CD4-positive, alpha-beta T cell treated with Interferon gamma for 1 hour (primary cell): ENCODE results near the gene GNLY.
A peak's percentile ranks its signal among the peaks of the same experiment; 100 is the strongest.
"Not testable (repeated sequence)": the region's sequence is repeated elsewhere in the genome, so short reads cannot be mapped to it uniquely, and the experiment has no call there.

ENCODE experiments used
- DNase-seq: peaks from one replicate; pipeline ENCODE4 v3.0.0-alpha.2; 2020

GNLY gene

DNA sequence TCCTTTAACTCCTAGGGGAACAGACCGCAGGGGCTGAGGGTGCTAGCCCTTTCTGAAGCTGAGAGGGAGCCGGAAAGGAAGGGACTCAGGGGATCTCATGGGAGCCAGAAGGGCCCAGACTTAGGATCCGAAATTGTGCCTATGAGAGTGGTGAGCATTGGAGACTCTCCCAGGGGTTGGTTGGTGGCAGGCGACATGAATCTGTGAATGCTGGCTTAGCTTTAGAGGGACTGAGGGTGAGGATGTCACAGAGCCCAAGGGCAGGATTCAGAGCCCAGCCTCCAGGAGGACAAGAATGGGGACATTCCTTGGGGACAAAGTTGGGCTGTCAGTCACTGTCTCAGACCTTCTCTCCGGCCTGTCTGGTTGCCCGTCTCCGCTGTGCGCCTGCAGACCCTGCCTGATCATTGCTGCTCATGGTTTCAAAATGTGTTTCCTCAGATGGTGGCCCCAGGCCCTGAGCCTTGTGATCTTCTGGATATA is 17.5 kb downstream of the GNLY start:
- DNase-seq: no peak

DNA sequence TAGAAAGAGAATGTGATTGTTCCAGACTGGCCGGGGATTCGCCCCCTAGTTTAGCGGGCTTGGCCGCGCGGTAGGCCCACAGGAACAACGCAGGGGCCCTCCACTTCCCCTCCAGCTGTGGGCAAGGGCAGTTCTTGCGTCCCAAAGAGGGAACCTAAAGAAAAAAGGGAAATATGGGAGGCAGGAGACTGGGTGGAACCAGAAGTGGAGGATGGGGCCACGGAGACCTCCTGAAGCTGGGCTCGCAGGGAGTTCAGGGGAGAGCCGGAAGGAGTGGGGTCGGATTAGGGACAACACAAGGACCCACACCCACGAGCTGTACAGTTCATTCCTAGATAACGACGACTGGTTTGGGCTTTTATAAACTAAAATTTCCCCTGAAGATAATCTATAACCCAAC is 18.2 kb downstream of the GNLY start:
- no peak for DNase-seq

DNA sequence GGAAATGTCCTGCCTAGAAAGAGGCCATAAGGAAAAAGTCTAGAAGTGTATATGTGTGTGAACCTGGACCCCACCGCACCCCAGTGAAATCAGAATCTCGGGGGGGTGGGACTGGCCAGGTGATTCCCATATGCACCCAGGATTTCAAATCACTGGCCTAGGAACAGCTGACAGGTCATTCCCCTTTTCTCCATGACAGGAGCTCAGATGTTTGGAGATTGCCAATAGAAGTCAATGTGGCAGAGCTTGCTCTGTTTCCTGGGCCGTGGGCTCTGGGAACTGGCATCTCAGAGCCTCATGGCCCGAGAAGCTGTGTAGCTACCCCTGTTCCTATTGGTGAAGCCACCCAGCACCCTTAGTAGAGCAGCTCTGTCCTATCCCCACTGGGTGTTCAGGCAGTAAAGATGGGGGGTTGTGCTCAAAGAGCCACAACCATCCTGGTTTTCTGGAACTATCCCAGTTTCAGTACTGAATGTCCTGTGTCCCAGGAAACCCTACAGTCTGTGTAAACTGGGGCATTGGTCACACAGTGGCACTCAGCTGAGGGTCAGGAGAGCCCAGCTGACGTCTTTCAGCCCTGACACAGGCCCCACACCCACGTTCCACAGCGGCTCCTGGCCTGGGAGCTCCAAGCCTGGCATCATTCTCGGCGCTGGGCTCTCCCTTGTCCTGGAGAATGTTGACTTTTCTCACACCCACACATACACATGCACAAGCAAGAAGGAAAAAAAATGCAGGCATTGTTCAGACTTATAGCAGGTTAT is 18.9 kb downstream of the GNLY start:
- DNase-seq: no peak

DNA sequence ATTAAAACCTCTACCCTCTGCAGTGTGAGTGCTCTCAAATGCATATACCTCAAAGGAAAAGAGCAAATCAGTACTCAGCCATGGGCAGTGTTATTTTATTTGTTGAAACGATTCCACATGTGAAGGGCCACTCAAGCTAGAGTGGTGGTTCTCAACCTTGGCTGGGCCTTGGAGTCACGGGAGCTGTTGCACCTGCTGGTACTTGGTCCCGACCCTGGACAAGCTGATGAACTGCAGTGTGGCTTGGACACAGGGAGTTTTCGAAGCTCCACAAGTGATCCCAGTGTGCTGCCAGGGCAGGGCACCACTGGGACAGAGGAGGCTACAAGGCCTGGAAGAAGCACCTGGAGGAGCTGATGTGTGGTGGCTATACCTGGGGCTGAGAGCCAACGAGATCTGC is 19.7 kb downstream of the GNLY start:
- no peak for DNase-seq

DNA sequence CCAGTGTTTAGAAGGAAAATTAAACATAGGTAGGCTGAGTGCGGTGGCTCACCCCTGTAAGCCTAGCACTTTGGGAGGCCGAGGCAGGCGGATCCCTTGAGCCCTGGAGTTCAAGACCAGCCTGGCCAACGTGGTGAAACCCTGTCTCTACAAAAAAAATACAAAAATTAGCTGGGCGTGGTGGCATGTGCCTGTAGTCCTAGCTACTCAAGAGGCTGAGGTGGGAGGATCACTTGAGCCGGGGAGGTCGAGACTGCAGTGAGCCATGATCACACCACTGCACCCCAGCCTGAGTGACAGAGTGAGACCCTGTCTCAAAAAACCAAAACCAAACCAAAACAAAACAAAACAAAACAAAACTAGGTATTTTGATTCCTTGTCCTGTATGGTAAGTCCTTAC is 20.3 kb downstream of the GNLY start:
- not testable (repeated sequence) for DNase-seq

DNA sequence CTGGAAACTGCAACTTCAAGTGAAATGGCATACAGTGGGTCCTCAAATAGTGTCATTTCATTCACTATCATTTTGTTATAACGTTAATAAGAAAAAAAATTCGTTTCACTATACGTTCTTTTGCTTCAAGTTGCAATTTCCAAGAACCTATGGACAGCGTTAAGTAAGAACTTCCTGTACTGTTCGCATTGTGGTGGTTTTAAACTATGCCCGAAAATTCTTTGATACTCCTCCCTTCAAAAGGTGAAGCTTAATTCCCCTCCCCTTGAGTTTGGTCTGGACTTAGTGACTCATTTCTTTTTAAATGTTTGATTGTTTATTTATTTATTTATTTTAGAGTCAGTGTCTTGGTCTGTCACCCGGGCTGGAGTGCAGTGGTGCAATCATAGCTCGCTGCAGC is 20.7 kb downstream of the GNLY start:
- no peak for DNase-seq

DNA sequence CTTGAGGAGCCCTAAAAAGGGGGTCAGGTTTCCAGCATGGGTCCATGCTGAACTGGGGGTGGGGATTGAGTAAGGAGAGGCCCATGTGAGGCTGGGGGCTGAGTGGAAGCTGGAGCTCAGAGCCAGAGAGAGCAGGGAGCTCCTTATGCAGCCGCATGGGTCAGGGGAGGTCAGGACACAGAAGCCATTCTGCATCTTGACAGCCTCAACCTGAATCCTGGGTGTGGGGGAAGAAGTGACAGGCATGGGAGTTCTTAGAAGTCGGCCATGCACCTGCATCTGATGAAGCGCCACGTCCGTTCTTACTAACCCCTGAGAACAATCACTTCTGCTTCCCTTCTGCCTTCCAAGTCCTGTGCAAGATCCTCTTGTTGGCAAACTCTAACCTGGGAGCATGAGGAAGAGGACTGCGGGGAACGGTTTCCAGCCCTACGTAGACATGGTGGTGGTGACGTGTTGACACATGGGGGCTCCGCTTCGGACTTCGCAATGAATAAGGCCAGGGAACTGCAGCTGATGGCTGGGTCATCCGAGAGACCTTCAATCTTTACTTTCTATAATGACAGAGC is 22.3 kb downstream of the GNLY start:
- DNase-seq: no peak

DNA sequence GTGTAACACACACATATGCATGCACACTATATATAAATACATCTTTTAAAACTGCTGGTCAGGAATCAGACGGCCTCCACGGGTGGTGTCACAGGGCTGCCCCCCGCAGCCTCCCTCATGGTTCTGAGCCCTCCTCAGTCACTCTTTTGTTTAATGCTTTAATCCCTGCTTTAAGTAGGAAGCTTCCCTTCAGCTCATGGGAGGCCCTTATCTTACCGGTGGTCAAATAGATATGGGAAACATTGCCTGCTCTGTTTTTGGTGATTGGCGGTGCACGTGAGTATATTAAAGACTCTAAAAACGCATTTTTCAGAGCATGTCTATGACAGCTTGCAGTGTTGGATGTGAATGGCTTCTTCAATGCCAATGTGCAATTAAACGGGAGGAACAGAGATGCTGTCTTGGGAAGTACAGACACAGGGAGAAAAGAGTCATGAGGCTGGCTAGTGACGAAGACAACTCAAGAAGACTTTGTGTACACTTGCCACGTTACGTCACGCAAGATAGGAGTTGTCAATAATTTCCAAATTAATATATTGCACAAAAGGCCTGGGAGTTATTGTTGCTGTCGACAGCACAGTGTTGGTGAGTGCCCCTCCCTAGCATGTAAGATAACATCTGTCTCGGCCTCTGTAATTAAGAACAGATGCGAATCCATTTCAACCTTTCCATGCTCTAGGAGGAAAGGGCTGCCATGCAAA is 23.3 kb downstream of the GNLY start:
- no peak for DNase-seq

DNA sequence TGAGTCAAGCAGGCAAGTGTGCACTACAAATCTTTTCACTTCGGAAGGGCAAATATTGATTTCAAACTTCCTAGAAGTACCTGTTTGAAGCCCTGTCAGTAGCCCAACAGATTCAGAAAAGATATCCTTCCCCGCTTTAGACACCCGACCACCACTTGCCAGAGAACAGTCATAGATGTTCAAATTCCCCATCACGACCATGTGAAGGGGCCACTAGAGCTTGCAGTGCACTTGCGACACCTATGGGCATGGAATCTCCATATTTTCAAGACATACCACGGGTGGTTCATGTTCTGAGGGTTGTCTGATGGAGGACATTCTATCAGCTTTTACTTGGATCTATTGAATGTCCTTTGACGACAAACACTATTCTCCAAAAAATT is 23.8 kb downstream of the GNLY start:
- no peak for DNase-seq

DNA sequence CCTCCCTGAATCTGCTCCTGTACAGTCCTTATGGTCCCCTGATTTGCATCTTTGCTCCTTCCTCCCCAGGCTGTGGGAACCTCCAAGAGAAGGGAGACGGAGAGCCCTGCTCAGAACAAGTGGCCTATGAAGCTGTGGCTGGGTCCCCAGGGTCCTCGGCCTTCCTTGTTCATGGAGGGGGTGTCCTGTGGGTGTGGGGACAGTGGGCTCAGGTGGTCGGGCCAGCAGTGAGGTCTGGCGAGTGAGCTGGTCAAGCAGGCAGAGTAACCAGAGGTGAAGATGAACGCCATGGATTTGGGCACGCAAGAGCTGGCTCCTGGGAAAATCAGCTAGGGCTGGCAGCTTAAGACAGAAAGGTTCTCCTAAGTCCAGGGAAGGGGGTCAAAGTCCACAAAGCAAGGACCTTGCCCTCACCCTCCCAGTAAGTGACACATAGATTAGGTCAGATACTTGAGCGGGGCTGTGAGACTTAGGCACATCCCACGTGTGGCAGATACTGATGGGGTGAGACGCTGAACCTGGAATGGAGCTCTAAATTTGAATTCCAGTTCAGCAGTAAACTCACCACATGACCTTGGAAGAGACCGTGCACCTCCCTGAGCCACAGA is 24.8 kb downstream of the GNLY start:
- DNase-seq: no peak

DNA sequence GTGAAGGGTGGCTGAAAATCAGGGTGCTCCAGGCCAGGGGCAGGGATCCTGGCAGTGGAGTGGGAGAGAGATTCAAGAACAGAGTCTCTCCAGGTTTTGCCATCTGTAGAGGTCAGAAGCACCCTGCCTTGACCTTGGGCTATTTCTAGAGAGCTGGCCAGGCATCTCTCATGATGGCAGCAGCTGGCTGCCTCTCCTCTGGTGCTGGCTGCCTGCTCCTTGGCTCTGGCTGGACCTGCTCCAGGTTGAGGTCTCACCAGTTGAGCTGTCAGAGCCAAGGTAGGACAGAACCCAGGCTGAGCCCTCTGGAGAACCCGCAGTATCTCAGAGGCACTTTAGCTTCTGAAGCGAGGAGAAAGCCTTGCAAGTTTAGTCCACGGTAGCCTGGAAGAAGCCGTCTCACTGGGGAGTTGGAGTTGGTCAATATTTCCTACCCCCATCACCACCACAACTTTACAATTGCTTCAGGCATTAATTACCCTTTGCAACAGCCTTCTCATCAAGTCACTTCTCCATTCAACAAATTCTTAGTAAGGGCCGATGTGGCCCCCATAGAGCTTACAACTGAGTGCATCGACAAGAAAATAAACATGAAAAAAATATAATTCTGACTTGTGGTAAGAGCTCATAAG is 25.6 kb downstream of the GNLY start:
- DNase-seq: no peak

DNA sequence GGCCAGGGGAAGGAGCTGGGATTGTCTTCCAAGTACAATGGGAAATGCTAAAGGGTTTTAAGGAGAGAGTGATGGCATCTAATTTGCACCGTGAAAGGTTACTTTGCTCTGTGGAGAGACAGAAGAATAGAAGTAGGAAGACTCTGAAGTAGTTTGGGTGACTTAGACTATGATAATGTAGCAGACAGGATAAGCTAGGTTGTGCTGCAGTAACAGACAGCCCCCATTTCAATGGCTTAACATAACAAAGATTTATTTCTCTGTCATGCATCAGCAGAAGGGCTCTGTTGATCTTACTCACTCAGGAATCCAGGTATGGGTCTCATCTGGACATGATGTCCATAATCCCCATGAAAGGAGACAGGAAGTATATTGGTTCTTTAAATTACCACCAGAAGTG is 26.4 kb downstream of the GNLY start:
- no peak for DNase-seq

DNA sequence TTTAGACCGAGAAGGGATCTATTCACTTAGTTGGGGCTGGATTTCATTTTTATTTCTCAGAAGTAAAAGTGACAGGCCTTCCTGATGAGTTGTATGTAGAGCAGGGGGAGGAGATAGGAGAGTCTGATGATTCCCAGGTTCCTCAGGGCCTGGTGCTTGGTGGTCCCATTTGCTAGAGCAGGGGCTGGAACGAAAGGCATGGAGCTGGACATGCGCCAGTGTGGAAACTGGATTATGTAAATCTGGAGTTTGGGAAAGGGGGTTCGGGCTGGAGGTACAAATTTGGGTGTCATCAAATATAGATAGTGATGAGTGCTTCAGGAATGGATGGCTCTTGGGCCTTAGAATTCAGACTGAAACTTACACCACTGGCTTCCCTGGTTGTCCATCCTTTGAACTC is 27.5 kb downstream of the GNLY start:
- DNase-seq: no peak

DNA sequence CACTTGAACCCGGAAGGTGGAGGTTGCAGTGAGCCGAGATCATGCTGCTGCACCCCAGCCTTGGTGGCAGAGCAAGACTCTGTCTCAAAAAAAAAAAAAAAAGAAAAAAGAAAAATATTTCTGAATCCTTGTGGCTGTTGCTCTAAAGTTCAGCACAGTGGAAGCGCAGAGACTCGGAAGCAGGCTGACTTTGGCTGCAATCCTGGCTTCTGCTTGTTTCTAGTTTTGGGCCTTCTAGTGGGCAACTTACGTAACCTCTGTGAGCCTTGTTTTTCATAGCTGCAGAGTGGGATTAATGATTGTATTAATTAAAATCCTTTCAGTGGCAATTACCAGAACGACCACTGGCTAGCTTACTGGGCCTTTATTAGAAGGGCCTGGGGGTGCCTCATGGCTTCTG is 28.4 kb downstream of the GNLY start:
- DNase-seq: no peak

DNA sequence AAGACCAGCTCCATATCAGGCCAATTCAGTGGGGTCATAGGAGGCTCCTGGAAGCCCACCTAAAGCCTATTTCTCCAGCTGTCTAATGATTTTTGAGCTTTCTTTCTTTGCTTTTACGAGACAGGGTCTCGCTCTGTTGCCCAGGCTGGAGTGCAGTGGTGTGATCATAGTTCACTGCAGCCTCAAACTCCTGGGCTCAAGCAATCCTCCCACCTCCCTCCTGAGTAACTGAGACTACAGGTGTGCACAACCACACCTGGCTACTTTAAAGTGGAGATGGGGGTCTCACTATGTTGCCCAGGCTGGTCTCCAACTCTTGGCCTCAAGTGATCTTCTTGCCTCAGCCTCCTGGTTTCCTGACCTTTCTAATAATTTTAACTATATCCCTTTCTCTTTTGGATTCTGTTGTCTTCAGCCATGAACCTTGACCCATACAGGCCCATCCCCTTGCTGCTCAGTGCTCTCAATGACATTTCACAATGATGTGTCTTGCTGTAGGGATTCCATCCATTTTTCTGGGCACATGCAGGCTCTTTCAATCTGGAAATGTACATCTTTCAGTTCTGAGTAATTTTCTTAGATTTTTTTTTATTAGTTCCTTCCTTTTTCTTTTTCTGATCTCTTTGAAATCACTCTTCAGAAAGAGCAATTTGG is 29.7 kb downstream of the GNLY start:
- no peak for DNase-seq

DNA sequence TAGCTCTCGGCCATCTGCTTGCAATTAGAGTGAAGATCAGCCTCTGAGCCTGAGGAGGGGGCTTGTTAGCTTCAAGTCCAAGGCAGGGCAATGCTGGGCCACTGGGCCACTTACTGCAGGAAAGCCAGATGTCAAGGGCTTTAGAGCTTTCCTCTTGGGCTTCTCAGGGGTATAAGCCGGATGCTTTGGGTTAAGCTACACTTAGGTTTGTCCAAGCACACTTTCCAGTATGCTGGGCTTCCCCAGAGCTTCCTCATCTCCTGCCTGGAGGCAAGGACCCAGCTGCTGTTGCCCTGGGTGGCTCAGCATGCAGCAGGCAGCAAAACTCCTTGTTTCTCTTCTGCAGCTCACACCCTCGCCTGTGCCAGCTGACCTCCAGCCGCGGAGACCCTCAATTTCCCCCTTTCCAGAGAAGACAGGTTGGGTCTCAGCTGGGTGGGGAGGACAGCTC is 30.6 kb downstream of the GNLY start:
- DNase-seq: no peak

DNA sequence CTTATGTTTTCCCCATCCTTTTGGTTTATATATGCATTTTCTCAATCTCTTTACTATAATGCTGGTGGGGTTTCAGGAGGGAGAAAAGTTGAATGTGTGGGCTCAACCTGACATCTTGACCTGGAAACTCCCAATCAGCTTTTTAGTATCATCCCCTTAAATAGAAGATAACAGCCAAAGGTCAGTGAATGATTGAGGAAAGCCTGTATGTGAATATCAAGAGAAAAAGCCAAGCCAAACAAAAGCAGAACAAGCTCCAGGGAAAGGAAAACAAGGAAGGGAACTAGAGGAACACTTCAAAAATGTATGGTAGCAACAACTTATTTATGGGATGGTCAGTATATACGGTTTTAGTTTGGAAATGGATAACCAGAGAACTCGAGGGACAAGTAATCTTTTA is 31.3 kb downstream of the GNLY start:
- no peak for DNase-seq

DNA sequence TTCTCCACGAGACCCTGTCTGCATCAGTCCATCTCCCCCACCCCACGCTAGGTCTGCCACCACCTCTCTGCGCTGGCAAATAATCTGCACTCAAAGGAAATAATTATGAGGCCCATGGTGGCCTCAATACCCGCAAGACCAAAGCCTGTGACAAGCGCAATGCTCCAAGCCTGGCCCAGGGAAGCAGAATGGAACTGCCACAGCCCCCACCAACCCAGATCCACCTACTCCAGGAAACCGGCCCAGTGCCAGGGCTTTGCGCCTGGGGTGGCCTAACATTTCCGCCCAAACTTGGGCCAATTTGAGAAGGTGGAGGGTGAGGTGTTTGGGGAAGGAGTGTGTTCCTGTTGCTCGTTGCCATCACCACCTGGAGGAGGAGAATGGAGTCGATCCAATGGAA is 33.6 kb downstream of the GNLY start:
- no peak for DNase-seq

DNA sequence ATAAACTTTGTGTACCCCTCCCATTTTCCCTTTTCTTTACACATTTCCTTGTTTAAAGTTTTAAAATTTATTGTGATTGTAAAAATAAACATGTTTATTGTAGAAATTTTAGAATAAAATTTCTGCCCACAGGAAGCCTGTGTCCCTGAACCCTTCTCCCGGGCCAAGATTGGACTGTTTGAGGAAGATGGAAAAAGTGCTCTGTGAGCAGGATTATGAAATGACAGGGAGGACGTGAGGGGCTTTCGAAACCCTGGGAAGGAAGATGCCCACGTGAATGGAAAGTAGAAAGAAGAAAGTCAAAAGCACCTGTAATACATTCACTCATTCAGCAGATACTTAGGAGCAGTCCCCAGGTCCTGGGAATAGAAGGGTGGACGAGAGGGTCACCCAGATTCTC is 34.2 kb downstream of the GNLY start:
- DNase-seq: no peak

DNA sequence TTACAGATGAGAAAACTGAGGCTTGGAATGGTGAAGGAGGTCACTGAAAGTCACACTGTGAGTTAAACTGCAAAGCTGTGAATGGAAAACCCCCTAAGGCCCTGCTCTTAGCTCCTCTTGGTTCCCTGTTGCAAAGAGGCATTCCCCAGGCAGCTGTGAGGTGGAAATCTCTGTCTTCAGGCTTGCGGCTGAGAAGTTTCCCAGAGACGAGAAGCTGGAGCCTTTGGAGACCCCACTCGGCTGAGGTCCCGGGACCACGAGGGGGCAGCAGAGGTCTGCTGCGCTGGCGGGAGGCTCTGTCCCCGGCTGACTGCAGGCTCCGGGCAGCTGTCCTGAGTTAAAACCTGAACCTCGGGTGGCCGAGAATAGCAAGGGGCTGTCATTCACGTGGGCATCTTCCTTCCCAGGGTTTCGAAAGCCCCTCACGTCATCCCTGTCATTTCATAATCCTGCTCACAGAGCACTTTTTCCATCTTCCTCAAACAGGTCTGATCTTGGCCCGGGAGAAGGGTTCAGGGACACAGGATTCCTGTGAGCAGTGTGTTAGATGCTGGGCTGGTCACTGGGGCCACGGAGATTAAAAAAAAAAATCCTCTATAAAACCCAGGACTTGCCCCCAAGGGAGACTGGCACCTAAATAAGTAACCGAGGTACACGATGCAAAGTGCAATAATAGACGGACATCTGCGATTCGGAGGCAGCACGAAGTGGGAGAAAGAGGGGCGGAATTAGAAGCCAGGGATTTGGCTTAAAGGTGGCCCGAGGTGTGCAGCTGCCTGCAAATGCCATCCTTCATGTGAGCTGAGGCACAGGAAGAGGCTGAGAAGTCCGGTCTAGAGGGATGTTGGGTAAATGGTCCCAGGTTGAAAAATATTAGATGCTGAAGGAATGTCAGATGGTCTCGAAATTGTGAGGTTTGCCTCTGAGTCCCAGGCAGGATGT is 35.0 kb downstream of the GNLY start:
- peak; percentile 64 for DNase-seq

DNA sequence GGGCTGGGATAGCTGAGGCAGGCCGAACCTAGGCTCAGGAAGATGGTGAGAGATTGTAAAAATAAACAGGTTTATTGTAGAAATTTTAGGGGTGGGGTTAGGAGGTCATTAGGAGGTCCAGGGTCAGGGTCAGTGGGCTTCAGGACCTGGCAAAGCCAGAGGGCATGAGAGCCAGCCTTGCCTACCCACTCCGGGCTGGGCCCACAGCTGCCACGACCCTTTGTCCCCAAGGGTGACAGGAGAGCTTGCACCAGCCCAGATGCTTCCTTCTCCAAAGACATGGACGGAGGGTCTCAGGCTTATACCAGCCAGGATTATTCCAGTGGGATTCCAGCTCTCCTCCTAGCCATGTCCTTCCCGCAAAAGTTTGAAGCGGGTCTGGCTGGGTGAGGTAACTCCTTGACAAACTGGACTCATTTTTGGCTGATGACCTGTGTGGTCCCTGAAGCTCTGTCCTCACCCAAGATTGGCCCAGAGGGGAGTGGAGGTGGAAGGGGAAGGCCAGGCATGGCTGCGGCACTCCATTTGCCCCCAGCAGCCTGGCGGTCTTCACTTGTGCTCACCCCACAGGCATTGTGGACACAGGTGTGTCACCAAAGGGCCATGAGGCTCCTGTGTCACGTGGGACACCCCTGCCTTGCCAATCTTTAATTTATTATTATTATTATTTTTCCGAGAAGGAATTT is 35.8 kb downstream of the GNLY start:
- no peak for DNase-seq
